GM19328 (cell line): ENCODE data around the gene DEPDC1B.
"Not testable (repeated sequence)": the region's sequence is repeated elsewhere in the genome, so short reads cannot be mapped to it uniquely, and the experiment has no call there.

Experiments used
- ATAC-seq: cut with Tn5 transposase; IDR thresholded peaks from one replicate; pipeline ENCODE4 v1.9.1; 2021; ENCODE audit warnings: mild to moderate bottlenecking, moderate library complexity; ENCODE audit not compliant: unreplicated experiment

DEPDC1B gene

DNA sequence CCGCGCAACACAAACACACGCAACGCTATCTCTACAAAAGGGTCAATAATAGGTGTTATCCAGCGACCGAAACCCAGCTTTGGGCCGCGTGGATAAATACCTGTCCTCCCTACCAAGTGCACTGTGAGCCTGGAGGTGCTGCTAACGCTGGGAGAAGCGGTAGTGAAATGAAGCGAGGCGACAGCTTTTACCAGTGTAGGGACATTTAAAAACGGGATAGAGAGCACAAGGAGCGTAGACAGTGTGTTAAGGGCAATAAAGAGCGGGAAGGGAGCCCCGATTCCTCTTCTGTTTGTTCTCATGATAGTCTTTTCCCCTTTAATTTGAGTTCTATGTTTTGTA lies 421 bp upstream of the DEPDC1B start:
- peak; percentile 13 for ATAC-seq

DNA sequence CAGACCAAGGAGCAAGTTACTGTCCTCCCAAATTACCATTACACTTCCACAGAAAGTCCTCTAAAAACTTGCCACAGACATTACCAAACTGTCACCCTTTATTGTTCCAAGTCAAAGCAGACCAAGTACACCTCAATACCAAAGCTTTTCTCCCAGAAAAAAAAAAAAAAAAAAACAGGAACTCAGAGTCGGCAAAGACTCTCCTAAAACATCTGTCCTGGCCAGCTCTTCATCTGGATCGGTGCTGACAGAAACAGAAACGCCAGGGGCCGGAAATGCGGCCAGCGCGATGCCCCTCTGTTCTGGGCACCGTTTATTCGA lies 718 bp downstream of the DEPDC1B start:
- no peak for ATAC-seq

DNA sequence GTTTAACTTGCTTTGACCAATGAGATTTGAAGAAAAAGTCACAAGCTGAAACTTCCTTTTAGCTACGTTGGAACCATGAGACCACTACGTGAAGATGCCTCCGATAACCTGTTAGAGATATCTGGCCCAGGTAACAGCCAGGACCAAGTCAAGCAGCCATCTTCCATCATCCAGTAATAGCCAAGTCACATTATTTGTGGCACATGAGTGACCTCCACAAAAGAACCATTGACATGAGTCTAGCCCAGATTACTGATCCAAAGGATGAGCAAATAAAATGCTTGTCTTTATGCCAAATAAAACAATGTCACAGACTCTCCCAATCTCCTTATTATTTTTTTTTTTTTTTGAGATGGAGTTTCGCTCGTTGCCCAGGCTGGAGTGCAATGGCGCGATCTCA lies 1.6 kb downstream of the DEPDC1B start:
- no peak for ATAC-seq

DNA sequence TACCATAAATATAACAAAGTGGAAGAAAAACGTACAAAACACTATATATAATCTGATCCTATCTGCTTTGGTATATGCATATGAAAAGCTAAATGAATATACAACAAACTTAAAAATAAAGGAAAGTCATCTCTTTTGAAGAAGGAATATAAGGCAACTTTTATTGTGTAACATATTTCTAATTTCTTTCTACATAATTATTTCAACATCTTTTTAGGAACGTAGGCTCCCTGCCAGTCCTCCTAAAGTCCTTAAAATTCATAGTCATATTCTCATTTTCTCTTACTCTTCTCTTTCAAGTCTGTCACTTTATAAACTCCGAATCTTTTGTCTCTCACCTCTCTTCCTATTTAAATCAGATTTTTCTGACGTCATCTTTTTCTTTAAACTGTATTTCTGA lies 9.6 kb downstream of the DEPDC1B start:
- no peak for ATAC-seq

DNA sequence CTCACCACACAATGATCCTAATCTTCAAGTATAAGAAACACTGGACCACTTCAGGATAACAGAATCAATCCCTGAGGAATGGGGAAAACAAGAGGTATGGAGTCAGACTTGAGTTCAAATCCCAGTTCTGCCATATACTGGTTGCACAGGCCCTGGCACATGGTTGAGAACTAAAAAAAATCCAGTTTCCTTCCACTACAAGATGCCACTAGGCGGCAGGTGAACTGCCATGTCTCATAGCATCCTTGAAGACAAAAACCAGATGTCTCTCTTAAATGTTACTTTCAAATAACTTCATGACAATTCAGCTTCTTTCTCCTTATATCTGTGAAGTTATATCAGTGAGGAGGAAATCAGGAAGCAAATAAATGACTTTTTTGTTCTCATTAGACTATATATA lies 11.0 kb downstream of the DEPDC1B start:
- no peak for ATAC-seq

DNA sequence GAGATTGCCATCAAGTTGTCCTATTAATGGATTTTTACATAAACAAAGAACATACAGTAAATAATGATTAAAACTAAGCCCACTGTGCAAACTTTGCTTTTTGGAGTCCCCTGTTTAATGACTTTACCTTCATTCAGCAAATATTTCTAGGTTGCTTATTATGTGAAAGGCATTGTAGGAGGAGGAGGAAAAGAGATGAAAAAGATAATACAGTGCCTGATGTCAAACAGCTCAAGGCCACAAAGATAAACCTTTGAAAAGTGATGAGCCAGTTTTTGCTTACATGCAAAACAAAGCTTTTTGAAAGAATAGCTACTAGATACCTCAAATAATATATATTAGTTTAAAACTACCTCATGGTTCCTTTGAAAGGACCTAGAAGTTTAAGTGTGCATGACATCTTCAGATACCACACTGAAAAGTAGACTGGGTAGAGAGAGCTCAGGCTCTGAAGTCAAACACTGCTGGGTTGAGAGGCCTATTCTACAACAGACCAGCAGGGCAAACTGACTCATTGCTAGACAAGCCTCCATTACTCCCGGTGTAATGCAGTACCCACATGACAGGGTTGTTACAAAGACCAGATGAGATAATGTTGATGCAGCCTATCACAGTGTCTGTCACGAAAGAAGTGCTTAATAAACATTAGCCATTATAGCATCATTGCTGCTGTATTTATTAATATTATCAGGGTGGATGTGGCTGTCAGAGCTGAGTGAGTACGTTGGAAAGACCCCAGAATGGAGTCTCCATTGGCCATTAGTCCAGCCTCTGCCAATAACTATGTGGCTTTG lies 11.8 kb downstream of the DEPDC1B start:
- peak; percentile 93 for ATAC-seq

DNA sequence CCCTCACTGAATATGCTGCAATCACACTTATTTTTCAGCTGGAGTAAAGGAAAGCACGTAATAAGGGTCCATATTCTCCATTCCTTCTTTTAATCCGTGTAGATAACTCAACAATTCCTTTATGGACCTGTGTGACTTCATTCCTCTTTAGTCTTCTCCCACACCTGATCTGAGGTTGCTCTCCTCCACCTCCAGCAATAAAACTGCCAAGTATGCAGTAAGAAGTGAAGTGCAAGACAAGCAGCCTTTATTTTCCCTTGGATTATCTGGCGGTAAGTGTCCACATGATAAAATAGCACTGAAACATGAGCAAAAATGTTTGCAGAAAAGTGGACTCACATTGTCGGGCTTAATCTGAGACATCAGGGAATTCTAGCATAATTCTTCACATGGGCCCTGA lies 13.8 kb downstream of the DEPDC1B start:
- ATAC-seq, result no peak

DNA sequence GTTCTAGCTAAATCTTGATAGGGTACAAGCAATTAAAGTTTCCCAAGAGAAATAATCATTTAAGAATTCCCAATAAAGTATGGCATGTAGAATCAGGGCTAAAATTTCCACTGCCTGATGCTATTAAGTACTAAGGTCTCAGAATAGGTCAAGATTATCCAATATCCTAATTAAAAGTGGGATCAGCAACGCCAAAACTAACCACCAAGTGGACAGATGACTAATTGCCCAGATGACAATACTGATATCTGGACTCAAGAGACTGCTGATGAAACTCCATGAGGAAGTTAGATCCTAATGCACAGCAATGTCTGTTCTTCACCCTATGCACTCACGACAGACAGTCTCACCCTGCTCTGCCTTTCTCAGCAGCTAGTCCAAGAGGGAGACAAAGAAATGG lies 14.3 kb downstream of the DEPDC1B start:
- ATAC-seq, result no peak

DNA sequence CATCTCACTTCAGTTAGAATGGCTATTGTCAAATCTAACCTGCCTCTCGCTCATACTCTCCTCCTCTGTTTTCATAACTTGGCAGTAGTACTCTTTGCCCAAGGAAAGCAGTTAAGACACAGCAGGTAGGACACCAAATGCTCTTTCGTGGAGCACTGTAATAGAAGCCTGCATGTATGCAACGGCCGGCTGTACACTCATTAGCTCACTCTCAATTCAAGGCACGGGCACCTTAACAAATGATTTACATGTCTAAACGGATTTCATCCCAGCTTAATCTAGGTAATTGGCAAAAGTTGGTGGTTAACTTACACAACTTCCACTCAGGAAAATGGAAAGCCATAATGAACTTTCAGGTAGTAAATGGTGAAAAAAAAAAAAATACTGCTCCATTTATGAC lies 14.9 kb downstream of the DEPDC1B start:
- no peak for ATAC-seq

DNA sequence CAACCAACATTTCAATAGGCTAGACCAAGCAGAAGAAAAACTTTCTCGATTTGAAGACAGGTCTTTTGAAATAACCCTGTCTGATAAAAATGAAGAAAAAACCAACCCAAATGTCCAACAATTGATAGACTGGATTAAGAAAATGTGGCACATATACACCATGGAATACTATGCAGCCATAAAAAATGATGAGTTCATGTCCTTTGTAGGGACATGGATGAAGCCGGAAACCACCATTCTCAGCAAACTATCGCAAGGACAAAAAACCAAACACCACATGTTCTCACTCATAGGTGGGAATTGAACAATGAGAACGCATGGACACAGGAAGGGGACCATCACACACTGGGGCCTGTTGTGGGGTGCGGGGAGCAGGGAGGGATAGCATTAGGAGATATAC lies 18.0 kb downstream of the DEPDC1B start:
- ATAC-seq, result not testable (repeated sequence)

DNA sequence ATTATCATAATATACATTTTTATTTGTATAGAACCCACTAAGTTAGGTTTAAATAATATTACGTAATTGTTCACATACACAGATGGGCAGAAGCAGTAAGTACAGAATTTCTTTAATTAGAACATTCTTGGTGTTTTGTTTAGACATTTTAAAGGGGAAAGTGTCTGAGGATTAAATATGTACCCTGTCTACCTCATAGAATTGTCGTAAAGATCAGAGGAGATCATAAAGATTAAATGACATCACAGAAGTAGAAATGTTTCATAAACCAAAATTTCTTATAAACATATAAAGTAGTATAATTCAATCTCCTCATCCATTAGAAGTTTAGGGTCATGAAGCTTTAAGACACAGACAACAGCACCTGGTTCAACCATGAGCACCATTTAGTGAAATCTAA lies 20.1 kb downstream of the DEPDC1B start:
- ATAC-seq, result no peak

DNA sequence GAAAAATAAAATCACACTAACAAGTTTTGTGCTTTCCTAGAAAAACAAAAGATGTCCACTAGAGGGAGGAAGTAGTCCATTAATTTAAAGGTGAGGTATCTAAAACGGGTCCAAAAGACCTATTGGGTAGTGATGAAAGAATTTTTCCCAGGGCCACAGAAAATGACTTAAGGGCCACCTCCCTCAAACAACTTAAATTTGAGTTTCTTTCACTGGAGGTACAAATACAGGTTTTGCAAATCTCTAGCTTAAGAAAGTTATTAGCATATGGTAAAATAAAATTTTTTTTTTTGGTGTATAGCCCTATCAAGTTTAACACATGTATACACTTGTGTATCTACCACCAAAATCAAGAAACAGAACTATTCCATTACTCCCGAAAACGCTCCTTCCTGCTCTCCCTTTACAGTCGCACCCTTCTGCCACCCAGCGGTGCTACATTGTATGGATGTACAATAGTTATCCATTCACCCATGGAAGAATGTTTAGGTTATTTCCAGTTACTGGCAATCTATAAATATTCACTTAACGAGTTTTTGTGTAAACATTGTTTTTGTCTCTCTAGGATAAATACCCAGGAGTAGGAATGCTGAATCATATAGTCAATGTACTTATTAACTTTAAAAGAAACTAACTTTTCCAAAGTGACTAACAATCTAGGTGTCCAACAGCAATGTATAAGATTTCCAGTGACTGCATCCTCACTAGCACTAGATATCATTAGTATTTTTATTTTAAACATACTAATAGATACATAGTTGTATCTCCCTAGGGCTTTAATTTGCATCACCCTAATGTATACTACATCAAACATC lies 21.9 kb downstream of the DEPDC1B start:
- no peak for ATAC-seq

DNA sequence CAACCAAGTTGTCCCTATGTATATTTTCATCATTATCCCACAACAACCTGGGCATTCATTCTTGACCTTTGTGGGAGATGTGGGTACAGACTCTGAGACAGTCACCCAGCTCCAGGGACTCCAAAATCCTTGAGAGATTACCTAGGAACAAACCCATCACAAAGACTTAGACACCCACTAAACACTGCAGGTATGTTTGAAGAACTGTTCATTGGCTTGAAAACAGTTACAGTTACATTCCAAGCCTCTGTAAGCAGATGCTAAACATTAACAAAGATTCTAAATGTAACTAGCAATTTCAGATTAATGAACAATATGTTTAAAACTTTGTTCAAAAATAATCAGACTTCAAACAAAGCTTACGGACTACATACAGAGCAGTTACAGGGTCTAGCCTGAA lies 24.7 kb downstream of the DEPDC1B start:
- no peak for ATAC-seq

DNA sequence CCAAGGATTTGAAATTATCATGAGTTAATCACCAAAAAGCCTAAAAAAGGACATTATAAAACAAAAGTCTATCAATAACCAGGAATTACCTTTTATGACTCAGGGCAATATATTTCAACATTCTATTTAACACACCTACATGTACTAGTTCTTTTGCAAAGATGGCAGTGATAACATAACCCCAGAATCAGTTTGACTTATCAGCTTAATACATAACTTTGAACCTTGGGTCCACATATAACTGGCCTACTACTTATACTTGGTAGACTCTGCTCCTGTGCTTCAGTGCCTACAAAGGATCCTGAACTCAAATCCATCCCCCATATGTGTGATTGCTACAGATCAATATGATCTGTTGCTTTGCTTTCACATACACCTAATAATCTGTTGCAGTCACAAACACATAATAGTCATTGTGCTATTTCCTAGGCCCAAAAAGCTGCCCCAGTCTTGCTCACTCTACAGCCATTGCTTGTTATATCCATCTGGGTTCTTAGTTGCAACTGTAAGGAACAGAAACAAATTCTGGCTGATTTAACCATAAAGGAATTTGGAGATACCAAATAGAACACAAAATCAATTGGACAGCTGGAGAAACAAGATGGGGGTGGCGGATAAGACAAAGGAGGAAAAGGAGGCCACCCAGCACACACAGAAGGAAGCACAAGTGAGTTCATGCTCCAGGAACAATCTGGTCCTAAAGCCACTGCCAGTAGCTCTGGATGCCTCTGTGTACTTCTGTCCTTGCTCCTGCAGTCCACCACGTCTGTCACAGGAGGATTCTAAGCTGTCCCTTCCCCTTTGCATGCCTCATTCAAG lies 25.5 kb downstream of the DEPDC1B start:
- no peak for ATAC-seq

DNA sequence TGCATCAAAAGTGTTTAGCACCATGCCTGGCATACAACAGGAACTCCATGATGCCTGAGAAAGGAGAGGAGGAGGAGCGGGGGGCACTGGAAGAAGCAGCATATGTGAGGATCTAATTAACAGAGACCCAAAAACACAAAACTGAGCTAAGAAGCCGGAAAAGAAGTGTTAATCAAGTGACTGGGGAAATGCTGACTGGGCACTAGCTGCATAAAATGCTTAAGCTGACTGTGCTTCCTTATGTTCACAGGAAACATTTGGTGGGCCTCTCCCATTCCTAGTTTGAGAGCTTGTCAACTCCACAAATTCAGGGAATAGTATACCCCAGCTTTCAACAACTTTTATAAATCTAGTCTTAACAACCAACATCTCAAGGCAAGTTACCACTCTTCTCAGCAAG lies 26.6 kb downstream of the DEPDC1B start:
- ATAC-seq, result no peak

DNA sequence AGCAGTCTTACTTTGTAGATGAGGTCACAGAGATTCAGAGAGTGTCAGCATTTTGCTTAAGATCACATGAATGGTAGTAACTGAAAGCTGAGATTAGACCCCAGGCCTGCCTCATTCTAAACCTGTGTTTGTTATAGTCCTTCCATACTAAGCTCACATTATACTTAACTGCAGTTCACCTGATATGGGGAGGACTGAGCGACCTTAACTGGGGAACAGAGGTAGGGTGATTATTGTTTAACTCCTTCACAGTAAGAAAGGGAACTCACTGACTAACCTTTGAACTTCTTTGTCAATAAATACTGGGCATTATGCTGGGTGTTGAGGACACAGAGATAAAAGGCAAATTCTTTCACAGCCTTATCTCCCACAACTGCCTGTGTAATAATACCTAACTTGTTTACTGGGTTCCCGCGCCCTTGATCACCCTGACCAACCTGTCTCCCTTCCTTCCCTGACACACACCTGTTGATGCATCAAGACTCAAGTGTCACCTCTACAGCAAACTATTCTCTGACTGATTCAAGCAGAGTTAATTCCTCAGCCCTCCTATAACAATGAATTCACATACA lies 27.2 kb downstream of the DEPDC1B start:
- no peak for ATAC-seq

DNA sequence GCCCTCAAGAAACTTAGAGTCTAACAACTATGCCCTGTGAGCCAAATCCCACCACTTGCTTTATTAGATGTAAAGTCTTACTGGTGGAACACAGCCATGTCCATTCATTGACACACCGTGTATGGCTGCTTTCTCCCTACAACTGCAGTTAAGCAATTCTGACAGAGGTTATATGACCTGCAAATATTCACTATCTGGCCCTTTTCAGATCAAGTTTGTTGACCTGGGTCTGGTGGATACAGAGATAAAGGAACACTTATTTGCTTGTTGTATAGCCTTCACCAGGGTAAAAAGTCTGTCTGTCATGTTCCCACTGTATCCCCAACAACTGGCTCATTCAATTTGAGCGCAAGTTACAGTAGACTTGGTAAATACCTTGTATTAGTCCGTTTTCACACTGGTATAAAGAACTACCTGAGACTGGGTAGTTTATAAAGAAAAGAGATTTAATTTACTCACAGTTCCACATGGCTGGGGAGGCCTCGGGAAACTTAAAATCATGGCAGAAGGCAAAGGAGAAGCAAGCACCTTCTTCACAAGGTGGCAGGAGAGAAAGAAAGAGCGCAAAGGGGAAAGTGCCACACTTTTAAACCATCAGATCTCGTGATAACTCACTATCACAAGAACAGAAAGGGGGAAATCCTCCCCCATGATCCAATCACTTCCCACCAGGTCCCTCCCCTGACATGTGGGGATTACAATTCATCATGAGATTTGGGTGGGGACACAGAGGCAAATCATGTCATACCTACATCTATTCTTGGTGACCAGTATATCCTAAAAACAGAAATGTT lies 27.9 kb downstream of the DEPDC1B start:
- ATAC-seq, result no peak

DNA sequence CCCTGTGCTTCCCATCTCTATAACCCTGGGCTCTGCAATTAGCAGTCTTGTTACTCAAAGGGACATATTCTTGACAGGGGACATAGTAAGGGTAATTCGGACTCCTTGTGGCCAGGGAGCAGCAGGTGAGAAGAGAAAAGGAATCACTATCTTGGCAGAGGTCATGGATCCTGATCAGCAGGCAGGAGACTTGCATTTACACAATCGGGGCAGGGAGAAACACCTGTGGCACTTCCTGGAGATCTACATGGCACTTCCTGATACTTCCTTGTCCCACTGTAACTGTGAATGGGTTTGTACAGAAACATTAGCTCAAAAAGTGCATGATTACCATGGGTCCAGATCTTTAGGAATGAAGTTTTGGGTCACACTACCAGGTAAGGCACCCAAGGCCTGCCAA lies 29.2 kb downstream of the DEPDC1B start:
- no peak for ATAC-seq

DNA sequence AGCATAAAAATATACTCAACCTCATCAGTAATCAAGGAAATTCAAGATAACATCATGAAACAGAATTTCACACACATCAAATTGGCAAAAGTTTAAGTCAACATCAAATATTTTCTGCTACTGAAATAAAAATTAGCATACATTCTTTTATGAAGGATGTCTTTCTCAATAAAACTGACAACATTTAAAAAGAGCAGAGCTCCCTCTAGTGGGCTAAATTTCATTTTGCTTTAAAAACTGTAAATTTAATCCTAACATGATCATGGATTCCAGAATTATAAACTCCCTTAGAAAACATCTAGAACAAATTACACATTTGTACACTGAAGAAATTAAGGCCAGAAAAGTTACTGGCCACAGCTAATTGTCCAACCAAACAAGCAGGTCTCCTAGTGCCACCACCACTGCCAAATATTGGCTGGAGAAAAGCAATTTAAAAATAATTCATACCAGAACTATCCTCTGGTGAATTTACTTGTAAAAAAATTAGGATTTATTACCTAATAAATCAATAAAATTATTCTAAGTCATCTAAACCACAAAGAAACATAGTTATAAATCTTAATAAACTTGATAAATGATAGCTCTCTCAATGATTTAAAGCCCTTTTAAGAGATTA lies 31.2 kb downstream of the DEPDC1B start:
- no peak for ATAC-seq
